Ovary (tissue), 3 donors: ENCODE data around the gene HIBCH.

Experiments
- CTCF ChIP-seq, 3 donors: fragments of 450-650 bp in 2 of 3; fragments of 200-600 bp in 1 of 3; IDR thresholded peaks; one replicate each; pipeline versions ENCODE4 v1.5.1 to v1.8.0; 2016 to 2022; ENCODE audit warnings: antibody characterized with exemption in 3 of 3, mild to moderate bottlenecking in 1 of 3
- POLR2A ChIP-seq: fragments of 450-650 bp; IDR thresholded peaks from one replicate; pipeline ENCODE4 v1.6.1; 2017; ENCODE audit warnings: antibody characterized with exemption, mild to moderate bottlenecking, moderate library complexity
- donor health status: DM: no; HTN: no; CAD: no.

- TF ChIP-seq CTCF (IDR thresholded peaks at IDR 0.05) (no peak), POLR2A (no peak)
Measured at GRCh38 chr2:190327867-190328572, 8.4 kb upstream of the HIBCH start.
